Eye (tissue), 1 donor: Measurements from ENCODE around the gene ANO7.

Experiments used
- DNase-seq: peaks from one replicate; pipeline ENCODE4 v3.0.0-alpha.2; 2015

The ANO7 gene

DNA sequence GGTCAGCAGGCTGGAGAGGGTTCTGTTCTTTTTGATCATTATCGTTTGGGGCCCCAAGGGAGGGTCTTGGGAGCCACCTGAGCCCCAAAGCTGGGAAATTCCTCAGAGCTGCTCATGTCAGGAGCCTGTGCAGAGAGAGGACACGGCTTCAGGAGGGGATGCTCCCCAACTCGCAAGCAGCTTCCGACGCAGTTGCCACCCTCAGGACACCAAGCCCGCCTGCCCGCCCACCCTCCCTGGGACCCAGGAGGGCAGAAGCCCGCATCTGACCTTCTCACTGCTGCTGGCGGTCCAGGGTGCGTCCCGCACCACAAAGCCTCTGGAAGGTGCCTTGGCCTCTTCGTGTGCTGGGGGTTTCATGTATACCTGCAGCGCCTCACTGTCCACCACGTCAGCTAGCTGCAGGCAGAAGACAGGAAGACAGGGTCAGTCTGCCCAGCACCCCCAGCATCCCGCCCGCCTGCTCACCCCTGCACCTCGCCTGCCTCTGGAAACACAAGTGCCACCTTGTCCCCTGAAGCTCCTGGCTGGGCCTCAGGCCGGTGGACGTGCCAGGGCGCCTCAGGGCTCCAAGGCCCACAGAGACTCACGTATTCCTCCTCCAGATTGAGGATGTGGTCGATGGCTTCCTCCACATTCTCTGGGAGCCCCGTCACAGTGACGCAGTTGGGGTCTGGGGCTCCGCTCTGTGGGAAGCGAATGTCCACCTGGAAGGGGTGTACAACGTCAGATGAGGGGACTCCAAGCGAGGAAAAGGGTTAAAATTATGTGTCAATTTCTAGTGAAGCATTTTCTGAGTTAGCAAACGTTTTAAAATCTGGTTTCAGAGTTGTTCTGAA is 41.3 kb downstream of the ANO7 start:
- DNase-seq, result no peak

DNA sequence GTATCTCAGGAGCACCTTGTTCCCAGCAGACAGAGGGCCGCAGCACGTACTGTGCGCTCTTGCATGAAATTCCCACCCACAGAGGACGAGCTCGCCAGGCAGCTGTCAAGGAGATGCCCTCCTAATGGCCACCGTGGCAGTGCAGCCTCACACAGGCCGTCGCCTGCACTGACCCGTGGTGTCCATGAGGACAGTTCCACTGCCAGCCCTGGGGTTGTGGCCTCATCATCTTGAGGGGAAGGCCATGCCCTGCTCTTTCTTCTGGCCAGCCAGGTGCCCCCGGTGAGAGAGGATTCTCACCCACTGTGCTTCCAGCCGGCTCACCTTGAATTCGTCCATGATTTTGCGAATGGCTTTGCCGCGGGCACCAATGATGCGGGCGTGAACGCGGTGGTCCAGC is 42.0 kb downstream of the ANO7 start:
- DNase-seq, result peak; percentile 30

DNA sequence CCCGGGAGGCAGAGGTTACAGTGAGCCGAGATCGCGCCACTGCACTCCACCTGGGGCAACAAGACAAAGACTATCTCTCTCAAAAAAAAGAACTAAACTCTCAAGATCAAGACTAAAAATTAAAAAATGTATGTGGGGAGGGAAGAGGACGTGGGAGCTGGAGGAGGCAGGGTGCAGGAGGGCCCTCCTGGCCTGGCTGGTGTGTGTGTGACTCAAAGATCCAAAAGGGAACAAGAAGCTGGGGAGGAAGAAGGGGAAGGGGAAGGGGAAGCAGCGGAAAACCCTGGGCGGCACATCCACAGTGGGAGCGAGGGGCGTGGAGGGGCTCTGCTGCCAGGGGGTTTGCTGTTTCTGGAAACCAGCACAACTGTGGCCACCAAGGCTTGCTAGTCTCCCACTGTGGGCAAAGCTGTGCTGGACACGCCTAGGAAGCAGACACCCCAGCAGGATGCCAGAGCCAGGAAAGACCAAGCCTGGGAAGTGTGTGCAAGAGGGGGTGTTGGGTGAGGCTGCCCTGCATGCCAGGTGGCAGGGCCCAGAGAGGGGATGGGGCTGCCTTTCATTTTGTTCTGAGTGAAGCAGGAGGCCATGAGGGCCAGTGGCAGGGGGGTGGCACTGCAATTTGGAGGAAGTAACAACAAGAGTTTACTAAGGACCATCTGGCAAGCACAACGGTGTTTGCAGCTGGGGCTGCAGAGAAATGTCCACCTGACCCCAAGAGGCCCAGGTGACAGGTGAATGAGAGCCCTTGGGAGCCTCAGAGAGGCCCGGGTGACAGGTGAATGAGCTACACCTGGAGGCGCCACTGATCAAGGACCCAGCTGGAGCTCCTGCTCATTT is 44.5 kb downstream of the ANO7 start:
- DNase-seq, result no peak

DNA sequence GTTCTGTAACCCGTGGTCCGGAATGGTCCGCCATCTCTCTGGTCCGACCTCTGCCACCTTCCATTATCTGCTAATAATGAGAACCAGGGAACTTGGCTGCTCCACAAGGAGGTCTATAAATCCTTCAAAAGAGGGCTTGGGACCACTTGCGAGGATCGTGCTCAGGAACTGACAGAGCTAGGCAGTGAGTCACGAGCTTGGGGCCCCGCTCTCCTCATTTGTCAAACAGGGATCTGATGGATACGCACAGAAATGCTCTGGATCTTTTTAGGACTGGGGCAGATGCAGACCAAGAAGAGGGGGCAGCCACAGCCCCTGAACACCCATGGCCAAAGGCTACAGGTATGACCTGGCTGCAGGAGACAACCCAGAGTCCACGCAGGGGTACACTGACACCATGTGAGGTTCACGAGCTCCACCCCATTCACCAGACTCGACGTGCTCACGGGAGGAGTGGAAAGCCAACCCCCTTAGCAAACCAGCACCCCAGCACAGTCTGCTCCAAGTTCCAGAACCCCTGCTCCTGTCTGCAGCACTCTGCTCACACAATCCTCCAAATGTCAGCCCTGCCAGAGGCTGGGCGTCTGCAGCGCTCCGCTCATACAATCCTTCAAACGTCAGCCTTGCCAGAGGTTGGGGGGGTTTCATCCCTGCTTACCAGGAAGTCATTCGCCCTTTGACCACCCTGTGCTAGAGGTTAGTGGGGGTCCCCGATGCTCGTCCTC is 45.8 kb downstream of the ANO7 start:
- DNase-seq, result no peak

DNA sequence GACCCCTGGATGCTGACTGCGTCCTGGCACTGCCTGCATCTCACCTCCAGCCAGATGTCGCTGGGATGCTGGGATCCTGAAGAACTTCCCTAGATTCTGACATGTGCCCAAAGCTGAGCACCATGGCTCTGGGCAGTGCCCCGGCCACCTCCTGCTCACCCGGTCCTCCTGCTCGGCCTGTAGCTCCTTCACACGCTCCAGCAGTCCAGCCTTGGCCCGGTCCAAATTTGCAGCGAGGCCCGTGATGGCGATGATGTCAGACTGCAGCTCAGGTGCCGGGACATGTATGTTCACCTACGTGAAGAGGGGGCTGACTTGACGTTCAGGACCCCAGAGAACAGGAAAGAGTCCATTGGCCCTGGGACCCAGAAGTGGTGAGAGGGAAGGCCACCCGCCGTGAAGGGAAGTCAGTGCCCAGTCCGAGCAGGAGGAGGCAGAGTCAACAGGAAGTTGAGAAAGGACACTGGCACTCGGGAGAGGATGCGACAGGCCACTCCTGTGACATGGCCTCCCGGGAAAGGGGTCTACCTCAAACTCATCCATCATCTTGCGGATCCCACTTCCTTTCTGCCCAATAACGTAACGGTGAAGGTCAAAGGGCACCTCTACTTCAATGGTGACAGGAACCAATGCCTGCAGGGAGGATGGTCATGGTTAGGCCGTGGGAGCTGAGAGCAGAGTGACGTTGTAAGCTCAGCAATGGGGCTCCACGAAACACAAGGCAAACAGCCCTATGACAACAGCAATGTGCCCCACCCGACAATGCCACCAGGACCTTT is 46.7 kb downstream of the ANO7 start:
- no peak for DNase-seq

DNA sequence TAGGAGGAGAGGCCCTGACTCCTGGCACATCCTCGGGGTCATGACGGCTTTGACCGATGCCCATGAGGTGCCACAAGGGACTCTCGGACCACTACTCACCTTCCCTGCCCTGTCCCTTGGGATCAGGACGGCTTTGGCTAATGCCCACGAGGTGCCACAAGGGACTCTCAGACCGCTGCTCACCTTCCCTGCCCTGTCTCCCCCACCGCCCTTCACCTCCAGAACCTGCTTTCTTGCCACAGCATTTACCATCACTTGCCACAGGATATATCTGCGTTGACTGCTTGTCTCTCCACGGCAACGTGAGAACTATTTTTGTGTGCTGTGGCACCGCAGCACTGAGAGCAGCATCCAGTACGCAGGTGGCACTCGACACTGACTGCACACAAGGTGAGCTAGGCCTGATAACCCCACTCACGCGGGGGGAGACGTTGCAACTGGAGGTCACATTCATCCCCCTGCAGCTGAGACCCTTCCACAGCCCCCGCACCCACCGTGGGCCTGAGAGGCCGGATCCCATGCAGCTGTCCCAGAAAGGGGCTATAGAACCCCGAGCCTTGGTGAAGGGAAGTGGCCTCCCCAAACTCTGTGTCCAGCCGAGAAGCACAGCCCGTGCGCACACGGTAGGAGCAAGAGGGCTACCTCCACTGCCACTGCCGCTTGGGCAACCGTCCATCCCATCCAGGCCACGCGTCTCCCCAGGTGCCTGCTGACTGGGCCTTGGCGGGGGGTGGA is 47.5 kb downstream of the ANO7 start:
- DNase-seq, result no peak

DNA sequence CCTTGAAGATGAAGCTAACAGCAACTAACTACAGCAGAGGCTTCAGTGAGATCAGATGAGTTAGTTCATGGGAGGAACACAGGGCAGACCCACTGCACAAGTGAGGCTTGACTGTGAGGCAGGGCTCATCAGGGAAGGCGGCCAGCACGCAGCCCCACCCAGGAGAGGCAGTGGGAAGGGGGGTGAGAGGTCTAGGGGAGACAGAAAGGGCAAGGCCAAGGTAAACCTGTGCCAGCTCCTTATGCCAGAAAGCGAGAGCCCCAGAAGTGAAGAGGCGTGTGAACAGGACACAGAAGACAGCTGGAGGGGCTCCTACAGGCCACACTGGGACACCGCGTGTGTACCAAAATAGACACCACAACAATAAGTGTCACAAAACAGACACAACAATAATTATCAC is 48.6 kb downstream of the ANO7 start:
- no peak for DNase-seq

DNA sequence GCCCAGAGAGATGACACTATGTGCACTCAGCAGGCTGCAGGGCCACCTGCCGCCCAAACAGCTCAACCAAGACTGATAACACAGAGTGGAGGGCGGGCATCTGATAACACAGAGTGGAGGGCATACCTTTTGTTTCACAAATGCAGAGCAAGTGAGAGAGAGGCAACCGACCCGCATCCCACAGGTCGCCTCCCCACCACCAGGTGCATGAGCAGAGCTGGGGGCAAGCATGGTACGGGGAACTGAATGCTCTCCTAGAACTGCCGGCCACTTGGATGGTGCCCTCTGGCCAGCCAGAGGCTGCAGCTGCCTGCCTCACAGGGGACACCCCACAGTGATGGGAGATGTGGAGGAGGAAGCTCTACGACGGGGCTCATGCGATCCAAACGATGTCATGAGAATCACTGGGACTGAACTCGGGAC is 49.5 kb downstream of the ANO7 start:
- no peak for DNase-seq

DNA sequence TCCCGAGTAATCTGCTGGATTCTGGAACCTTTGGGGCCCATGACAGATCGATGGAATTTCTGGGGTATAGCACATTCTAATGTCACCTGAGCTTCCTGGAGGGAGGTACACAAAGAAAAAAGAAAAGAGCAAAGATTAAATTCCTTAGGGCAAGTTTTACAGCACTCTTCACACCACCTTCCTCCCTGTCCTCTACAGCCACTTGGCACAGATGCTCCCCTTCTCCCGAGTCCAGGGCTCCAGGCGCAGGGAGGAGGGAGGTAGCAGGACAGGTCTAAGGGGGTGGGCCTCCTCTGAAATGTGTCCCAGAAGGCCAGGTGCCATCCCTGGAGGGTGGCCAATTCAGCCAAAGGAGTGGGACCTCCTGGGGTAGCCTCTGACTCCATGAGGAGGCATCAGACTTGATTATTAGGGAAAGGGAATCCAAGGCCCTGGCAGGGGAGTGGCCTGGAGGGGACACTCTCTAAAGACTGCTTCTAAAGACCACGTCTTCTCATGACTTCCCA is 50.3 kb downstream of the ANO7 start:
- no peak for DNase-seq

DNA sequence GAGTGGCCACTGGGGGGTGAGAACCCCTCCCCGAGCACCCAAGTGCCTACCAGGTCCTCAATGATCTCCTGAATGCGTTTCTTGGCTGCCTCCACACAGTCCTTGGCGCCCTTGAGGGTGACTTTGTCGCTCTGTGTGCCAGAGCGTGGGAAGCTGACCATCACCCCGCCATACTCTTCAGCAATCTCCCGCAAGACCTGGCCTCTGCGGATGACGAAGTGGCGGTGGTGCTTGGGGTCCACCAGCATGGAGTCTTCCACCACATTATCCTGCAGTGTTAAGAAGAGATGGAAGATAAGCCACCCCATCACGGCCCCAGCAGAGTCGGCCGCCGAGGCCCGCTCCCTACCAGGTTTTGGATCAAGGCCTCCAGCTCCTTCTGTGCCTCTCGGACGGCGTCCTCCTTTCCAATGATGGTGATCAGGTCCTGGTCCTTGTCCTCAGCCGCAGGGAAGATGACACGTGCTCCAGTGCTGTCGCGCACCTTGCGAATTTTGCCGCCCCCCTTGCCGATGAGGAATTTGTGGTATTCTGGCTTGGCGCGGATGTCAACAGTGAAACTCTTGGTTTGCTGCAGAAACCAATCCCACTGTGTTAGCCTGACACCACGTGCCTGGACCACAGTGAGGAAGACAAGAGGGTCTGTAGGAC is 51.2 kb downstream of the ANO7 start:
- no peak for DNase-seq

DNA sequence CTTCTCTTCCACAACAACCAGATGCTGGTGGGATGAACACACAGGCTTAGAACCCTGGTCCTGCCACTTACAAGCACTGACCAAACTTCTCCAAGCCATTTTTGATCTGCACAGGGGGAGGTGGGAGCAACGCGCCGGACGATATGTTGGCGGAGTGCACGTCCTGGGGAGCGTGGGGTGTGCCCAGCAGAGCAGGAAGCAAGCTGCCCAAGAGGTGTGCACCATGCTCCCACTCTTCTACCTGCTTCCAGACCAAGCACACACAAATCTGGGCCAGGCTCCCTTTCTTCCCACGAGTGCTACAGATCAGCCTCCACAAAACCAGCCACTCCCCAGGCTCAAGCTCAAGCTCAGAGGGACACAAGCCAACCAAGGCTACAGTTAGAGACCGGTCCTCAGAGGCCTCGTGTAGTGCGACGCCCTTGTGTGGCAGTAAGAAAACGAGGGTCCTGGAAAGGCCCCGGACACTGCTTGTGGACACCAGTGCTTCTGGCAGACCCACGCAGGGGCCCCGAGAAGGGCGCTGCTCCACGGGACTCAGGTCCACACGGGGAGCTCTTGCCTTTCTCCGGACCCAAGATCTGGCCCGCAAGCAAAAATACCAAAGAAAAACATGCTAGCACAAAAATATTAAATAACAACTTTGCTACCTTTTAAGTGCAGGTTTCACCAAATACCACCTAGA is 52.0 kb downstream of the ANO7 start:
- DNase-seq, result no peak

DNA sequence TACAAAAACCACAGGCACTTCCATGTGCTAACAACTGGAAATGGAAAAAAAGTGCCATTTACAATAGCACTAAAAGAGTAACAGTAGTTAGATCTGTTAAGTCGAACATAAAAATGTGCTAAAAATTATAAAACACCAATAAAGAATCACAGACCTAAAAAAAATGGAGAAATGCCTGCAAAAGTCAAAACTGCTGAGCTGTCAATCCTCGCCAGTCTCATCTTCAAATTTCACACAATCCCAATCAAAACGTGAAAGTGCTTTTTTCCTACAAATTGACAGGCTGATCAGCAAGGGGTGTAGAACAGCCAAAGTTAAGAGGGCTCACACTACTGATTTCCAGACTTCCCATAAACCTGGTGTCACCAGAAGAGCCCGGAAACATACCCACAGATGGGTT is 53.2 kb downstream of the ANO7 start:
- no peak for DNase-seq

DNA sequence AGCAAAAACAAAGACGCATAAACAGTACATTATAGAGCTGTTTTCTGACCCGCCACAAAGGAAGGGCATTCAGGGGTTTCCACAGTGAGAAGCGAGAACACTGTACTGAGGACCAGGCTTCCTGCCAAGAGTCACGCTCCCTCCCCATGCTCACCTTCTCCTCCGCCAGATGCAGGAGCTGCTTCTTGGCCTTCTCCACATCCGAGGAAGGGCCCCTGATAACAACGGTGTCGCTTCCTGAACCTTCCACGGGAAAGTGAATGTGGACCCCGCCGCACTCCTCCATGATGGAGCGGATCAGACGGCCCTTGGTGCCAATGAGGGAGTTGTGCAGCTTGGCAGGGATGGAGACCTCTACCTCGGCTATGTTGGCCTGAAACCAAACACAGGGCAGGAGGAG is 53.8 kb downstream of the ANO7 start:
- no peak for DNase-seq

DNA sequence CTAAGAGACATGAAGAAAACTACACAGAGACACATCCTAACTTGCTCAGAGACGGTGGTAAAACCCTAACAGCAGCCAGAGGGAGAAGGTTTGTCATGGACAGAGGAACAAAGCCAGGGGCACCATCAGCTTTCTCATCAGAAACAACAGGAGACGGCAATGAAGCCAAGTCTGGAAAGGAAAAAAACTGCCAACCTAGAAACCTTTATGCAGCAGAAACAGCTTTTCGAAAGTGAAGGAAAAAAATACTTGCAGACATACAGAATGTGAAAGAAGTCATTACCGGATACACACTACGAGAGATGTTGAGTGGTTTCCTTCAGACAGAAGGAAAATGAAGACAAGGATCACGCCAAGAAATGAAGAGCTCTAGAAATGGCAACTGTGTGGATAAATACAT is 55.9 kb downstream of the ANO7 start:
- DNase-seq, result no peak

DNA sequence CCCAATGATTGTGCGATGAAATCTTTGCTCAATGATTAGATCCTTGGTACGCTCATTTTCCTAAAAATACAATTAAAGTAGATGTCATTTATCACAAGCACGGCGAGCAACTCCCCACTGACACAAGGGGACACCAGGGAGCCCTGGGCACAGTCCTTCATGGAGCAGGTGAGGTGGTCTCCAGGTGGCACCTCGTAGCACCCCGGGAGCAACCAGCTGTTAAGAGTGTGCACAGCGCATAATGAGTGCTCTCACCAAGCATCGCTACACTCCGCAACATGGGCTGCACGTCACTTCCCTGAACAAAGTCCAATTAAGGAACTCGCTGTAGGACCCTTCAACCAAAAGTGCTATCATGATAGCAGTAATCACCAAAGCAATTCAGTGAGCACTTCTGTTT is 59.8 kb downstream of the ANO7 start:
- no peak for DNase-seq

DNA sequence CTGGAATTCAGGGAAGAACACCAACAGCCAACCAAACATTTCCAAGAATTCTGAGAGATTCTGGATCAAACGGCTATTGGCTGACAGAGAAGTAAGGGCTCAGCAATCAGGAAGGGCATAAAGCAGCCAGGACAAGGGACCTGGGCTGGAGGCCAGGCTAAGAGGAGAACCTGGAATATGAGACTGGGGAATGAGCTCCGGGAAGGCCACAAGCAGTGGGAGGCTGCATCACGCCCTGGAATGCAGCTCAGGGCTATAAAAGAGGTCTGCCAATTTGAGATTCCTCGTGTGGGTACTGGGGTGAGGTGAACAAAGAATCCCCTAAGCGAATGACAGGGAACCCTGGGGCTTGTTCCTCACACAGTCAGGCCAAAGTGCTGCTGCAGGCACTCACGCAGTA is 60.4 kb downstream of the ANO7 start:
- no peak for DNase-seq

DNA sequence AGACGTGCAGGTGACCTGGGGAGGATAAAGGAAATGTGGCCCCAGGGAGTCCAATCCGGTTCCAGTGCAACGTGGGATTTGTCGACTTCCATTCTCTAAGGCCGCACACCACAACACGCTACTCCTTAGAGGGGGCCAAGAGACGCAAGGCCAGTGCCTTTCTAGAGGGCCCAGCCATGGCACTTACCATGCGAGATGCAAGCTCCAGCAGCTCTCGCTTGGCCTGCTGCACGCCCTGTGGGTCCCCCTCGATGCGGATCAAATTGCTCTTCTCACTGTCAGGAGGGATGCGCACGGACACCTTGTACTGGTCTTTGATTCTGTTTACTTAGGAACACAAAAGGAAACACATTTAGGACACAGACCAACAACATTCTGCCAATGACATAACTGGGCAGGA is 61.2 kb downstream of the ANO7 start:
- DNase-seq, result no peak

DNA sequence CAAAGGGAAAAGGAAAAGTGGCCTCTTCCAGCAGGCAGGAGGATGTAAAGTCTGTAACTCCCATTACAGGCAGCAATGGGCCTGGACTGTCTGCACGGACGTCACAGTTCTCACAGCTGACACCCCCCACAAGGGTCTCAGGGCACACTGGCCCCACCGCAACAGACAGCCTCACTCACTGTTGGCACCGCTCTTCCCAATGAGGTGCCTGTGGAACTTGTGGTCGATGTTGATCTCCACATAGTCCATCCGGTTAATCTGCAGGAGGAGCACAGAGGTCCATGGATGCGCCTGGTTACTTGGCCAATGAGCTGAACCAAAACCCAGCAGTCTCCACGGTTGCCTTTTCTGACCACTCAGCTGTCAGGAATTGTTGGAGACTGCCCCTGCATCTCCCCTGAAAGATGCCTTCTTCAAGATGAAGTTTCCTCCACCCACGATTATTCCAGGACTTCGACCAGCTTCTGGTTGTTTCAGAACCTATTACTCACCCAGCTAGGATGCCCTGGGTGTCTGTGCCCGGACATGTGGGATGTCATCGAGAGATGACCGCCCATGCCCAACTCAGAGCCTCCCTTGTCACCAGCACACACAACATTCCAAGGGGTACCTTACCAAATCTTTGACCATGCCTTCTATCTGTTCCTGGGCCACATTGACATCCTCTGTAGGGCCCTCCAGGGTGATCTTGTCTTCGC is 64.5 kb downstream of the ANO7 start:
- no peak for DNase-seq

DNA sequence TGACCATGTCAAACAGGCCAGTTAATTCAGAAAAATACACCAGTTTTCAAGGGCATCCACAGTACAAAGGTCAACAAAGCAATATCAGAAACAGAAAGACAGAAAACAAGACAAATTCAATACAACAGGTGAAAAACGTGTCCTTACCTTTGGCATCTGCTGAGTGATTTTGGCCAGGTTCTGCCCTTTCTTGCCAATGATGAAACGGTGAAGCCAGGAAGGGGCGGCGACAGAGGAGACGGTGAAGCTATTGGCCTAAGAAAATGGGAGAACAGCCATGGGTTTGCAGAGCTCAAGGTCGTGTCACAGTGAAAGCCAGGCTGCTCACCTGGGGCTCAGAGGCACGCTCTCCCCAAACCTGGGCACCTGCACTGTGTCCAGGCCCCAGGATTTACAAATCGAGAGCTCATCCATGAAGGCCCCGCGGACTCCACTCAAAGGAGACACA is 66.5 kb downstream of the ANO7 start:
- no peak for DNase-seq
